ENCODE data around the gene CRACDL.
"Not testable (repeated sequence)": the region's sequence is repeated elsewhere in the genome, so short reads cannot be mapped to it uniquely, and the experiment has no call there.

The CRACDL gene

DNA sequence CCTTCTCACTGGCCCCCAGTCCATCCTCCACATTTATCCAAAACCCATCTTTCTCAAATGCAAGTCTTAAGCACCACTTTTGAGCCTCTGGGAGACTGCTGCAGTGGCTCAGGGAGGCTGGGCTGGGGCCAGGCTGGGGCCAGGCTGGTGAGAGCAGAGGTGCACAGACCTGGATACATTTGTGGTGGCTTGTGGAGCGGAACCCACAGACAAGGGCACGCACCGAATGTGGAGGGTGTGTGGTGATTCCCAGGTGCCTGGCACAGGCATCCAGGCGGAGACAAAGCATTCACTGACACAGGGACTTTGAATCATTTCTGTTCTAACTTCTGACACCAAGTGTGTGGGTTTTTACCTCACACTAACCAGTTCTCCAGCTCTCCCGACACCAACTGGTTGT is 162.9 kb downstream of the CRACDL start:
- no peak for DNase-seq

DNA sequence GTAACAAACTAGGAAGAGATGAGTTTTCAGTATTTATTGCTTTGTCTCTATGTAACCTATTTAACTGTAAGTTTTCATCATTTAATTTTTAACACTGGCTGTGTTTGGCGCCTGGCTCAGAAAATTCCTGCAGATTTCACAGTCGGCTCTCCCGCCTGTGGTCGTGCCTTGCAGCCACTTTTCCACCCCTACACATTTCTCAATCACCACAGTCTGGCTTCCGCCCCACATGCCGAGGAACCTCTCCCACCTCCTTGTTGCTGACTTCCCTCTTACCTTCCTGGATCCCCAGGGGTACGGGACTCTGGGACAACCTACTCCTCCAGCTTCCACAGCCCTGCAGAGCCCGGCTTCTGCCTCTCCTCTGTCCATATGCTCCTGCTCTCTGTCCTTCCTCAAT is 163.5 kb downstream of the CRACDL start:
- no peak for DNase-seq

DNA sequence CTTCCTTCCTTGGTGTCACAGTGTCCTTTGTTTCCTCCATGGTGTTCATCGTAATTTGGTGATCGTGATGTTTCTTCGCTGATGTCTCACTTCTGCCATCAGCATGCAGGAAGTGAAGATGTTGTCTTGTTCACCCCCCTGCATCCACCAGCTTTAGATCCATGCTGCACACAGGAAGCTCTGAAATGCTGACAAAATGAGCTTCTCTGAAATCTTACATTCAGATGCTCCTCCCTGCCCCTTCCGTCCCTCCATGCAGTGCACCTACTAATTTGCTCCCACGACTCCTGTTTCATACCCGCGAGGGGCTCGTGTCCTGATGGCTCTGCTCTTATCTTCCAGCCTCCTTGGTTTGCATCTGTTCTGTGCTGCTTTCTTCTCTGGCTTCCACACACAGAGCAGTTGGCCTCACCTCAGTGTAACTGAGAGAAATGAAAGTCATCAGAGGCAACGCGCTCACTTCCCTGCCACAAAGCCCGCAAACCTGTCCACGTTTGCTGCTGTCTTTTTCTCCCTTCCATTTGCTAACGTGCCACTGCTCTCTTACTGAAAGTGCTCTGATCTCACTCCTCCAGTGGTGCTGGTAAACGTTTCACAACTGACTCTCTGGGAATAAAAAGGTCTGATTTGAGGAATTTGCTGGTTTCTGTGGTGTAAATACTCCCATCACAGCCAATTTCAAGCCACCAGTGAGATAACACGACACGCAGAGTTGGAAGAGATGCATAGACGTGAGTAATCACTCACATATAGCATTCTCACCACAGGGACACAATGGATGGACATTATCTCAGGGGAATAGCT is 164.1 kb downstream of the CRACDL start:
- no peak for DNase-seq

DNA sequence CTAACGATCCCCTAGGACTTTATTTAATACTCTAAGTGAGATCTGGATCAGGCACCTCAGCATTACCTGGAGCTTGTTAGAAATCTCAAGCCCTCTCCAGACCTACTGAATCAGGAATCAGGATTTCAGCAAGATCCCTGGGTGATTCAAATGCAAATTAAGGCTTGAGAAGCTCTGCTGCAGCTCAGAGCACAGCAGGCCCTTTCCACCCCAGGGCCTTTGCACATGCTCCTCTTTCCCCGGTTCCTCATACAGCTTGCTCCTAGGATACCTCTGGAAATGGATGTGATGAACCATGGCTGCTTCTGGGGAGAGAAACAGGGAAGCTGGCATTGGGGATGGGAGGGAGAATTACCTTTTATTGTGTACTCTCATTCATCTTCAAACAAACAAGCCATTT is 164.8 kb downstream of the CRACDL start:
- no peak for DNase-seq

DNA sequence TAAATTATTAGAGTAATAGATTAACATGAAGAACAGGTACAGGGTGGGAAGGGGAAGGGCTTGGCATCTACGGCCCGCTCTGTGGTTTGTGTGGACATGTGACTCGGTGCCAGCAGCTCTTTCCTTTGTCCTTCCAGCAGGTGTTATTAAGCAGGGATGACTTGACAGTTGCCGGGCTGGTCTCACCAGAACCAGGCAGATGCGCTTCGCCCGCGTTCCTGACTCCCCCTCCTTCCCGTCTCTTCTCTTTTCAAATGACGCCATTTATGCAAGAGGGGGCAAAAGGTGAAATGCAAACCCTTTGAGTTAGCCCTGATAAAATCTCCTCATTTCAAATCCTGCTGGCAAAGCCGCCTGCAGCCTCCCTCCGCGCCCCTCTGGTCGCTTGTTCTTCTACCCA is 166.2 kb downstream of the CRACDL start:
- DNase-seq = no peak

DNA sequence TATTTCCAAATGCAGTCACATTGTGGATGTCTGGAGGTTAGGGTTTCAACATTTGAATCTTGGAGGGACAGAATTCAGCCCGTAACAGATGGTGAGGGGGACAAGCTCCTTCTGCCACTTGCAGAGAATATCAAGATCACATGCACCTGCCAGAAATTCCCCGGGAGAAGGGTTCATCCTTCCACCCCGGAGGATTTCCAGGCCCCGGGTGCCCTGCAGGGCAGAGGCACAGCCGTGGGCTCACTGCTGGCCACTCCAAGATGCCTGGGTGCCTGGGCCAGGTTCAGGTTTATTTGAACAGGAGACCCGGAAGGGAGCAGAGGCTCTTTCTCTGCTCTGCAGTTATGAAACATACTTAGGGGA is 166.9 kb downstream of the CRACDL start:
- DNase-seq = no peak

DNA sequence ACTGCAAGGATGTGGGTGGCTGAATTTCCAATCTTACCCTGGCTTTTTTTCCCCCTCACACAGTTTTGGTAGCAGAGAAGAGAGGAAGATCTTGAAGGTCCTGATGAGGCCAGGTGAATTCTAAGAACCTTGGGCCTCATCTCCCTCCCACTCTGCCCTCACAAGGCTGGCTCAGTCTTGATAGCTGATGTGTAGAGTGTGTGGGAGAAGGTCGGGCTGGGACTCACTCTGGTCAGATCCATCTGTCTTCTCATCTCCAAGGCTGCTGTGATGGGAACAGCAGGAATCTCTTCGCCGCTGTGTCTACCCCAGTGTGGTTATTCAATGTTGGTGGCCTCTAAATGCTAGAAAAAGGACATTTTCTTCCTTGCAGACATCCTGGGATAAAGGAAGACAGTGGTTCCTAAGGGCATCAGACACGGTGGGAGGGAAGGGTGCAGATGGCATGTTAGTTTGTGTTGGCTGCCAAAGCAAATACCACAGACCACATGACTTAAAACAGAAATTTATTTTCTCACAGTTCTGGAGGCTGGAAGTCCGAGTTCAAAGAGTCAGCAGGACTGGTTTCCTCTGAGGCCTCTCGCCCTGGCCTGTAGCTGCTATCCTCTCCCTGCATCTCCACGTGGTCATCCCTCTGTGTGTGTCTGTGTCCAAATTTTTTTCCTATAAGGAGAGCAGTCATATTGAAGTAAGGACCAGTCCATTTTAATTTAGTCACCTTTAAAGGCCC is 167.5 kb downstream of the CRACDL start:
- DNase-seq = no peak

DNA sequence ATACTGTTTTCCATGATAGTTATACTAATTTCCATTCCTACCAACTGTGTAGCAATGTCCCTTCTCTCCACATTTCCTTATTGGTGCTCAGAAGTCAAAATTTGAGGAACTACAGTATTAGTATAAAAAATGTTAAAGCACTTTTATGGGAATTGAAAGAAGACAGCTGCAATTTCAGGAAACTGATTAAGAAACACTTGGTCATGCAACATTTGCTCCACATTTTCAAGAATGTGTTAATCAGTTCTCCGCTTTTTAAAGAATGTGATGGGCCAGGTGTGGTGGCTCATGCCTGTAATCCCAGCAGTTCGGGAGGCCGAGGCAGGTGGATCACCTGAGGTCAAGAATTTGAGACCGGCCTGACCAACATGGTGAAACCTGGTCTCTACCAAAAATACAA is 171.5 kb downstream of the CRACDL start:
- DNase-seq = no peak

DNA sequence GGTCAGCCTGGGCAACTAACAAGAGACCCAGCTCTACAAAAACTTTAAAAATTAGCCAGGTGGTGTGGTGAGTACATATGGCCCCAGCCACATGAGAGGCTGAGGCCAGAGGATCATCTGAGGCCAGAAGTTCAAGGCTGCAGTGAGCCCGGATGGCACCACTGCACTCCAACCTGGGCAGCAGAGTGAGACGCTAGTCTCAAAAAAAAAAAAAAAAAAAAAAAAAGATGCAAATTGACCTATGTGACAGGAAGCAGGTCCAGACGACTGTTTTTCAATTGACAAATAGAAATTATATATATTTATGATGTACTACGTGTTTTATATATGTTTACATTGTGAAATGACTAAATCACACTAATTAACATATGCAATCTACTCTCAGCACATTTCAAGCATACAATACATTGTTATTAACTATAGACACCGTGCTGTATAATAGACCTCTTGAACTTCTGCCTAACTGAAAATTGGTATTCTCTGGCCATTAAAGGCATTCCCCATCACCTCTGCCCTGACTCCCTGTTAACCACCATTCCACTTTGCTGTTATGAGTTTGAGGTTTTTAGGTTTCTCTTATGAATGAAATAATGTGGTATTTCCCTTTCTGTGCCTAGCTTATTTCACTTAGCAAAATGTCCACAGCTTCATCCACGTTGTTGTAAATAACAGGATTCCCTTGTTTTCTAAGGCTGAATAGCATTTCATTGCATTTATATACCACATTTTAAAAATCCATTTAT is 172.6 kb downstream of the CRACDL start:
- DNase-seq = no peak

DNA sequence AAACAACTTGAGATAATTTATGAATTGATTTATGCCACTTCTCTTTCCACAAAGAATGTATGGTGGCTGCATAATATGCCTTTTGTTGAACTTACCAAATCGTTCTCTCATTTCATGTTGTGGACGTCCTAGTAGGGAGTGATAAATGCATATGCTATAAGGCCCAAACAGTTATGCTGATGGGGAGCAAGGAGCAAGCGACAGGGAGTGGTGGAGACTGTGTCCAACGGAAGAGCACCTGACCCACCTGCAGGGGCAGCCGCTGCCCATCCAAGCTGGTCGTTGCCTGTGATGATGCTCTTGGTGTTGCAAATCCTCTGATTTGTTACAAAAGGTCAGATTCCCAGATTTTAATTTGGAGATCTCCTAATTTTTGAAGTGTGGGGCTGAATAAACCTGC is 174.1 kb downstream of the CRACDL start:
- DNase-seq = no peak

DNA sequence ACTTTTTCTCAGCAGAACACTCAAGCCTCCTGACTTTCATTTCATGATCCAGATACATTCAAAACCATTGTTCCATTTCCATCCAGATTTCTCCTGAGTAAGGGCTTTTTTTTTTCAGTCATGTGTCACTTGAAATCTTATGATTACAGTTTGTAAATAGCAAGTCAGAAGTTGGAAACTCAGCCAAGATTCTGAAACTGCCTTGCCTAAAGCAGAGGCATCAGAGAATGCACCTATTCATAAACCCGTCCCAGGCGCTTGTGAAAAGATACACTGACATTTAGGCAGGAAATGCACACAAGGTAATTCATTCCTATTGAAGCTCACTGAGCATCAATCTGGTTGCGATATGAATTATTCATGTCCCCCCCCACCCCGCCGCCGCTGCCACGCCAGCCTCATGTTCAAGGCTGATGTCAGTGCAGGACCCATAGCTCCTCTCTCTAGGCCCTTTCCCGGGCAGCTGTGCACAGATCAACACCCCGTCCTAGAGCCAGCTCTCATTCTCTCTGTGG is 174.7 kb downstream of the CRACDL start:
- DNase-seq = no peak

DNA sequence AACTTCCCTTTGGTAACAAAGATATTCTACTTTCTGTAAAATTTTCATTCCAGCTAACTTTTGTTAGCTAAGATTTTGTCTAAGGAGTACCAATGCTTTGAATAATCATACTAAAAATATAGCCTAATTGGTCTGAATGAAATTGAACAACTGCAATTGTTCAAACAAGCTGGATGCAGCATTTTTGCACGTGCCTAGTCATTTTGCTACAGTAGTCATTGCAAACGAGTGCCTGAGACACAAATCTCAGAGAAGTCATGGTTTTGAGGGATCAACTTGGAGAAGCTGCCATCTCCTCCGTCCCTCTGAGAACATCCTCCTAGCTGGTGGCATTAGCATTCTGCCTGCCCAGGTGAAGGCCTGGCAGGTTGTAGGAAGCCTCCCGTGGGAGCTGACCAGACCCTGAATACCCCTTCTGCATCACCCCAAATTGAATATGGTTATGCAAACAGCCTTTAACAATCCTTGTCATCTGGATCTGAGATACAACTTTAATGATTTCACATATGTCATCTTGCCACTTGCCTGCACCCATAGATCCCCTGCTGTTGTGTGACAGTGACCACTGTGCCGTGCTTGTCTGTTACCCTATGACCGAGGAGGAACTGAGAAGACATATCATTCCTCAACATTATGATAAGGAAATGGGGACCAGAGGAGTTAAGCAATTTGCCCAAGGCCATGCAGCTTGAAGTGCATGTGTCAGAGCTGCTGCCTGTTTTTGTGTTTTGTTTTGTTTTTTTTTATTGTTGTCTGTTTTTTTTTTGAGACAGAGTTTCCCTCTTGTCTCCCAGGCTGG is 176.0 kb downstream of the CRACDL start:
- no peak for DNase-seq

DNA sequence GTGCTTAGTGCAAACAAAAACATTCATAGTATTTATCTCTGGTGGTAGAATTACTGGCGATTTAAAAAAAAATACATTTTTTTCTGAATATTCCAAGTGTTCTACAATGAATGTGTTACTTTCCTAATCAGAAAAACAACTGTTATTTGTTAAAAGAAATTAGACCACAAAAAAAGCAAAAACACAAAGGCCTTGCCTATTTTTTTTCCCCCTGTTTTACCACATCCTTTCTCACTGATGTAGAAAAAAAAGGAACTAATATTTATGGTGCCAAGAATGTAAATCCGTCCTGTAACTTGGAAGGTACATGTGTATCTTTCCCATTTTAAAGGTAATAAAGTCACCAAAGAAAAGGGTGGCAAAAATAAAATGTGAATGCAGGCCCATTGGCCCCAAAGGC is 176.7 kb downstream of the CRACDL start:
- DNase-seq = no peak

DNA sequence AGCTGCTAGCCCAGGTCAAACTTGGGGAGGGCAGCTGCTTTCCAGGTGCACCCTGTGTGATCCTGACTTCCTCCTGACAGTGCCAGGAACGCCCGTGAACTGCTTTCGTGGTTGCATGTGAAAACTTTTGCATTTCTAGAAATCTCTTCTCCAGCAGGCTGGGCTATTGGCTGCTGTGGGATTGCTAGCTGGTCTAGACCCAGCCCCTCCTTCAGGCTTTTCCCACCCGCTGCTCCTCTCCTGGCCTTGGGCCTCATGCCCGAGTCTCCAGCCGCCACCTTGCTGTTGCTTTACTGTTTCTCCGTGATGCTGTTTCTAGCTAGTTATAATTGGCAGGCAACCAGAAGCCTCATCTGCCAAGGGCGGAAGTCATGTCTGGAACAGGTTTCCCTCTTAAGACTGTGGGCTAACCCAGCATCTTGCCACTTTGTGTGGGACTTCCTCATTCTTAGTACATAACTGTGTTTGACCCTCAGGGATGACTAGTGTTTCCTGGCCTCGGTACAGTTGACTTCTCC is 178.1 kb downstream of the CRACDL start:
- no peak for DNase-seq

DNA sequence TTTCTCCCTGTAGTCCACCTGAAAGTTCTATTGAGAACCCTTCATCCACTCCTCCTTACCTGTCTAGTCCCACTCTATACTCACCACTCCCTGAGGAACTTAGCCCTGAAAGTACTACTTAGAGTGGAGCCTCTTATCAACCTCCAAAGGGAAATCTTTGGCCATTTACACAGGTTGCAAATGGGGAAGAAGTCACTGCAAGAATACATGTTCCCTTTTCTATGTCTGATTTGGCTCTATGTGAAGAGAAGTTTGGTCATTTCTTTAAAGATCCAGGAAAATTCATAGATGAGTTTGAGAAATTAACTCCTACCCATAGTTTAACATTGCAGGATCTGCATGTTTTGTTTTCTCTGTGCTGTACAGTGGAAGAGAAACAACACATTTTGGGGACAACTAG is 182.2 kb downstream of the CRACDL start:
- no peak for DNase-seq

DNA sequence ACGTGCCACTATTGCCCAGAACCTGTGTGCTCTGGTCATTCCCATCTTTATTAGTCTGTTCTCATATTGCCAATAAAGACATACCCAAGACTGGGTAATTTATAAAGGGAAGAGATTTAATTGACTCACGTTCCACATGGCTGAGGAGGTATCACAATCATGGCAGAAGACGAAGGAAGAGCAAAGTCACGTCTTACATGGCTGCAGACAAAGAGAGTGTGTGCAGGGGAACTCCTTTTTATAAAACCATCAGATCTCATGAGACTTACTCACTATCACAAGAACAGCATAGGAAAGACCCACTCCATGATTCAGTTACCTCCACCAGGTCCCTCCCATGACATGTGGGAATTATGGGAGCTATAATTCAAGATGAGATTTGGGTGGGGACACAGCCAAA is 183.3 kb downstream of the CRACDL start:
- DNase-seq = not testable (repeated sequence)

DNA sequence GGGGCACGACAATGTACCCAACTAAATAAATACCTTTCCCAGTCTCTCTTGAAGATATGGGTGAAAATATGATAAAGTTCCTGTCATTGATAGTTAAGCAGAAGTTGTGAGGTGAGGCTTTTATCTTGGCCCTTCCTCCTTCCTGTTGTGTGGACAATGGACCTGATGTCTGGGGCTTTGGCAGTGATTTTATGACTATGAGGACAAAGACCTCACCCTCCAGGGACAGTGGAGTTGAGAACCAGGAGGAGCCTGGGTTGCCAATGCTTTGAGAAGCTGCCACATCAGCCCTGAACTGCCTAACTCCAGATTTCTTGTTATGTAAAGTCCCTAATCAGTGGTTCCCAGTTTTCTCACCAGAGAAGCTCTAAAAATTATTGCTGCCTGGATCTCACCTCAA is 184.3 kb downstream of the CRACDL start:
- no peak for DNase-seq

DNA sequence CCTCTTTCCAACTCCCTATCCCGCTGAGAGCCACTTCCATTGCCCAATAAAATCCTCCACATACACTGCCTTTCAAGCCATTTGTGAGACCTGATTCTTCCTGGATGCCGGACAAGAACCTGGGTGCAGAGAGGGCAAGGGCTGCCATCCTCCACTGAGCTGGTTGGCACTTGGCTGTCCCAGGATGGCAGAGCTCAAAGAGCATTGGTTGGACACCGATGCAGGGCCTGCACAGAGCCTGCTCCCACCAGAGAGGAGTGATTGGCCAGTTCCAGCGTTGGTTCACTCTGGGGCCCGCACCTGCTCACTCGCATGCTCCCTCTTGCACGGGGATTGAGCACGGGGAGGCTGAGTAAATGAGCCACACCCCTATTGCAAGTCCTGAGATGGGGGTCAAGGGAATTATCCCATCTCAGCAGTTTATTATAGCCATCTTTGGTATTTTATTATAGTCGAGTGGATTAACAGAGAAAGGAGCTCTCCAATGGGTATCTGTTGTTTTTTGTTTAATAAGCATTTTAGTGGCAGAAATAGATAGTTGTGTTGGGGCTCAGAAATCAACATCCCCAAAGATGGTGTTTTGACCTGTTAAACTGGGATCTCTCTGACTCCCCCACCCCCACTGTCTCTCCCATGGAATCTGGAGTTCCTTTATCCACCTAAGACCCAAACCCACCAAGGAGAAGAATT is 185.3 kb downstream of the CRACDL start:
- no peak for DNase-seq

DNA sequence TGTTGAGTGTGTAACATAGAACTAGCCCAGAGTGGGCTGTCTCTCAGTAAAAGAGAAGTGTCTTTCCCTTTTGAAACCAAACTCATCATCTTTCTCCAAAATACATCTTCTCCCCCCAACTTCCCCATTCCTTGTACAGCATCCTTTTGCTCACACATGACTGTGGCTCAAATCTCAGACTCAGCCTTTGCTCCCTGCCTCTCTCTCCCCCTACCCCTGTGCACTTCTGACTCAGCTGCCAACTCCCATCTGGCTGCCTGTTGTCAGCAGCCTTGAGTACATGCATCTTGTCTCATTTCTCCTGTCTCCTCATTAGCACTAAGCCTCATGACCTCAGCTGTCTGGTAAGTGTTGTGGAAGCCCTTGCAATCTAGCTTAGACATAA is 187.0 kb downstream of the CRACDL start:
- peak; percentile 13 for DNase-seq

DNA sequence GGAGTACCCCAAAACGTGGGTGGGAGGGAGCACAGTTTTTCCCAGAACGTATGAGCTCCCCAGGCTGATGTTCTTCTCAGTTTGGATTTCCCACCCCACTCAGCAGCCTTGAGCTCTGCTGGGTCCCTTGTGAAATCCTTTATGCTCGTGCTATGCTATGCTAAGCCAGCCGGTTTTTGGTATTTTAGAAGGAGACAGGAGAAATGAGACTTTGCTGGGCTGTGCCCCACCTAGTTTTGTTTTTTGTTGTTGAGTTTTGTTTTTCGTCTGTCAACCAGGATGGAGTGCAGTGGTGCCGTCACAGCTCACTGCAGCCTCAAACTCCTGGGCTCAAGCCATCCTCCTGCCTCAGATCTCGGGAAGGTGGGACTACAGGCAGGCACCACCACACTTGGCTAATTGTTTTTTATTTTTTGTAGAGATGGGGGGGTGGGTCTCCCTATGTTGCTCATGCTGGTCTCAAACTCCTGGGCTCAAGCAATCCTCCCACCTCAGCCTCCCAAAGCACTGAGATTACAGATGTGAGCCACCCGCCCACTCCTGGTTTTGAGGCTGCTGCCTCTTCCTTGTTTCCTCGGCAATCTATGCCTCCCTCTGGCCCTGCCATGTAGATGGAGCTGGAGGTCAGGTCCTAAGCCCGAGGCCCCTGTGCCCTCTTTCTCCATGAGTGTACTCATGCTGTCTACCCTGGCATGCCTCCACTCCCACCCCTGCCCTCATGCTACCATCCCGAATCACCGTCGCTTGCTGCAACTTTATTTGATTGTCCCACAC is 187.5 kb downstream of the CRACDL start:
- no peak for DNase-seq

DNA sequence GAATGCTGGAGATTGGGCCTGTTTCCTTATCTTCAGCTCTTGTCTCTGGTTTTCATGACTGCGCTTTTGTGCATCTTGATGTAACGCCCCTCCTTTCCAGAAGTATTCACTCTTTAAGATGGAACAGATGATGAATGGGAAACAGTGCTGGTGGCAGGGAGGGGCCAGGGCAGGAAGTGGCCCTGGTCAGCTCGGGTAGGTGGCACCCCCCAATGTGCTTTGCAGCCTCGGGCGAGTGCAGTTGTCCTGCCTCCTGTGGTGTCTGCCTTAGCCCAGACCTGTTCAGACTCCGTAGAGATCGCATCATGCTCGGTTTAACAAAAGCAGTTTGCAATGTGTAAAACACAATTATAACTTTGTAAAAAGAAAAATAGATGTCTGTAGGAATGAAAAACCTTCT is 188.1 kb downstream of the CRACDL start:
- no peak for DNase-seq
